PFSK-1 (cell line): ENCODE results near the gene TMEM213.

Experiments
- FOXP2 ChIP-seq: optimal IDR thresholded peaks from 2 replicates; pipeline ENCODE3; 2011; ENCODE audit warnings: borderline replicate concordance, control low read depth, inconsistent platforms; ENCODE audit not compliant: insufficient read depth; ENCODE audit errors: extremely low read length, extremely low read depth
- POLR2AphosphoS5 ChIP-seq: IDR thresholded peaks from 2 replicates; pipeline ENCODE4 v1.6.1; 2012; ENCODE audit warnings: low read depth, mild to moderate bottlenecking, control low read depth, low read length, moderate library complexity
- REST ChIP-seq, 2 experiments: IDR thresholded peaks; 2 replicates each; pipeline versions ENCODE4 v1.6.1 to v1.8.0; 2011 to 2012; ENCODE audit warnings: low read depth in 2 of 2, low read length in 2 of 2, control low read depth in 1 of 2, inconsistent platforms in 1 of 2, mild to moderate bottlenecking in 1 of 2, moderate library complexity in 1 of 2; ENCODE audit not compliant: insufficient read depth in 1 of 2
- SIN3A ChIP-seq: IDR thresholded peaks from 2 replicates; pipeline ENCODE4 v1.6.1; 2012; ENCODE audit warnings: mild to moderate bottlenecking, low read length, moderate library complexity, borderline replicate concordance; ENCODE audit not compliant: insufficient read depth
- TAF1 ChIP-seq: IDR thresholded peaks from 2 replicates; pipeline ENCODE4 v1.6.1; 2012; ENCODE audit warnings: low read length, control low read depth, borderline replicate concordance; ENCODE audit not compliant: insufficient read depth

Gene TMEM213

DNA sequence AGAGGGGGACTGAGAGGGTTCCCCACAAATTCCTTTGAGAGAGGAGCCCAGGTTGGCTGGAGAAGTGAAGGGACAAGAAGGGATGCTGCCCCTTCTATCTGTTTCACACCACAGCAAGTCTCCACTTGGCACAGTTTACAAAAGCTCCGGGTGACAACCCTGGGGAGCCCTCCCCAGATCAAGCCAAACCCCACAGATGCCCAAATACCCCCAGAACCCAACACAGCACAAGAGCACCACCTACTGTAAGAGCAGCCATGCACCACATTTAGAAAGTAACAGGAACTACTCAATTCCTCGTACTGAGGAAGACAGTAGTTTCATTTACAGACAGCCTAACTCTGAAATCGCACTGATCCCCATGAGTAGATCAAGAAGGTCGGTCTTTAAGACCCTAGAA is 68.0 kb downstream of the TMEM213 start:
- TF ChIP-seq POLR2AphosphoS5 (no peak), REST (IDR thresholded peaks at IDR 0.05; ENCODE audit: insufficient read depth in 1 of 2, low read depth in 2 of 2, low read length in 2 of 2) (no peak), FOXP2 (no peak)

- TF ChIP-seq FOXP2: no peak
- no peak for TF ChIP-seq TAF1
- TF ChIP-seq POLR2AphosphoS5: no peak
- TF ChIP-seq REST (IDR thresholded peaks at IDR 0.05; ENCODE audit: insufficient read depth in 1 of 2, low read depth in 2 of 2, low read length in 2 of 2): no peak
- no peak for TF ChIP-seq SIN3A
These were observed 68.6 kb downstream of the TMEM213 start for GRCh38 chr7:138866353-138866752.

DNA sequence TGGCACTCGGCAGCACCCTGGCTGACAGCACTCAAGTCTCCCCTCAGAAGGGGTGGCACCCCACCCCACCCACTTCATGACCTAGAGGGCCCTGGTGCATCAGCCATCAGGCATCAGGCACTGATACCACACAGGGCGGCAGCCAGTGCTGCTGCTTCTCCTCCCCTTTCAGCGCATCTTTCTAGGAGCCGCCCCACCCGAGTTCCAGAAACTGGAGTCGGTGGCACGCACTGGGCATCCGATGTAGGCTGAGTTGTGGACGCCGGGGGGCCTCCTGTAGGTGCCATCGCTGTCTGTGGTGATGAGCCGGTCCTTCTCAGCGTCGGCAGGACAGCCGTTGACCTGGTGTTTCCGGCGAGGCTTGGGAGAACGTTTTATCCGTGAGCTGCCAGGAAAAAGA is 70.0 kb downstream of the TMEM213 start:
- TF ChIP-seq POLR2AphosphoS5 (no peak), REST (IDR thresholded peaks at IDR 0.05; ENCODE audit: insufficient read depth in 1 of 2, low read depth in 2 of 2, low read length in 2 of 2) (no peak), FOXP2 (no peak), SIN3A (no peak), TAF1 (no peak)

- no peak for TF ChIP-seq FOXP2
- no peak for TF ChIP-seq SIN3A
- no peak for TF ChIP-seq REST (IDR thresholded peaks at IDR 0.05; ENCODE audit: insufficient read depth in 1 of 2, low read depth in 2 of 2, low read length in 2 of 2)
- TF ChIP-seq POLR2AphosphoS5: no peak
These were observed 70.9 kb downstream of the TMEM213 start for GRCh38 chr7:138868711-138869110.

GRCh38 chr7:138869353-138869752 is 71.6 kb downstream of the TMEM213 start:
- no peak for TF ChIP-seq REST (IDR thresholded peaks at IDR 0.05; ENCODE audit: insufficient read depth in 1 of 2, low read depth in 2 of 2, low read length in 2 of 2)
- TF ChIP-seq FOXP2: no peak
- TF ChIP-seq TAF1: no peak
- no peak for TF ChIP-seq POLR2AphosphoS5
- no peak for TF ChIP-seq SIN3A
